Measurements from ENCODE around the gene LRMDA. TPM values are rescaled to one million over a fixed set of nuclear protein-coding genes. Genes with fewer than 3 reads are reported as not detected.

The LRMDA gene
- total RNA-seq, 1 experiment from 2014 or later = not detected

DNA sequence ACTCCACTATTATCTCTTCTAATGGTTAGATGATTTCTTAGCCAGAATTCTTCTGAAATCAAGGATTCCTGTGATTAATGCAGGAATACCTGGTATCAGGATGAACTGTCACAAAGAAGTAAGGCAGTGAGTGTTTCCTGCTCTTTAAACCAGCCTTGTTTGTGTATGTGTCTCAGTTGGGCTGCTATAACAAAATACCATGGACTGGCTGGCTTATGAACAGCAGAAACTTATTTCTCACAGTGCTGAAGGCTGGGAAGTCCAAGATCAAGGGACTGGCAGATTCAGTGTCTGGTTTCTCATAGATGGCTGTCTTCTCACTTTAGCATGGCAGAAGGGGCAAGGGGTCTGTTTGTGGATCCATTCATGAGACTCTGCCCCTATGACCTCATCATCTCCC lies 42.7 kb downstream of the LRMDA start:
- DNase-seq (ENCODE audit: low spot score) = no peak

- DNase-seq (ENCODE audit: low spot score) = no peak
Observed at GRCh38 chr10:75475460-75476182, 44.2 kb downstream of the LRMDA start.

DNA sequence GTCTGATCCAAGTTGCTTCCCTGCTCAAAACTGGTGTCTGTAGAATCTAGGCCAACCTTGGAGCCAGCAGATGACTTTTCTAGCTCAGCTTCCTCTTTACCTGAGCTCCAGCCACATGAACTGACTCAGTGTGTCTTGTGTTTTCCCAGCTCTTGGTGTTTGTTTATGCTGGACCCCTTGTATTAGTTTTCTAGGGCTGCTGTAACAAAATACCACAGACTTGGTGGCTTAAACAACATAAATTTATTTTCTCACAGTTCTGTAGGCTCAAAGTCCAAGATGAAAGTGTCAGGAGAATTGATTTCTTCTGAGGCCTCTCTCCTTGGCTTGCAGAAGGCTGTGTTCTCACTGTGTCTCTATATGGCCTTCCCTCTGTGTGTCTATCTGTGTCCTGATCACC lies 45.1 kb downstream of the LRMDA start:
- no peak for DNase-seq (ENCODE audit: low spot score)

DNA sequence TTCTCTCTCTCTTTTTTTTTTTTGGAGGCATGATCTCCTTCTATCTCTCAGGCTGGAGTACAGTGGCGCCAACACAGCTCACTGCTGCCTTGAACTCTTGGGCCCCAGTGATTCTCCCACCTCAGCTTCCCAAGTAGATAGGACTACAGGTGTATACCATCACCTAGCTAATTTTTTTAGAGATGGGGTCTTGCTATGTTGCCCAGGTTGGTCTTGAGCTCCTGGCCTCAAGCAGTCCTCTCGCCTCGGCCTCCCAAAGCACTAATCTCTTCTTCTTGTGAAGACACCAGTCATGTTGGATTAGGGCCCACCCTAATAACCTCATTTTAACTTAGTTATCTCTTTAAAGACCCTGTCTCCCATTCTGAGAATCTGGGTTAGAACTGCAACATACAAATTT lies 45.6 kb downstream of the LRMDA start:
- no peak for DNase-seq (ENCODE audit: low spot score)

- no peak for DNase-seq (ENCODE audit: low spot score)
Observed at GRCh38 chr10:75477680-75478079, 46.3 kb downstream of the LRMDA start.

DNA sequence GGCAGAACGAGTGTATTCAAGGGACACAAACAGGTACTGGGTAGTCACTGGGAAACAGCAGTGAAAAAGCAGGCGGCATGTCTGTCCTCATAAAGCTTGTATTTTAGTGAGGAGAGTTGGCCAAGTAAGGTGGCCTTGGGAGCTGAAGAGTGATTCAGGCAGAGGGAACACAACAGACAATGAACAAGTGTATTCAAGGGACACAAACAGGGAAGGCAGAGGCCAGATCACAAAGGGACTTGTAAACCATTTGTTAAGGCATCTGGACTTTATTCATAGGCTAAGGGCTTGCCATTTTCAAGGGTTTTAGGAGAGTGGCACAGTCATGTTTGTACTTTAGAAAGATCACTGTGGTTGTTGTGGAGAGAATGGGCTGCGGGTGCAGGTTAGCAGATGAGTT lies 49.0 kb downstream of the LRMDA start:
- no peak for DNase-seq (ENCODE audit: low spot score)

GRCh38 chr10:75483188-75483587 lies 51.8 kb downstream of the LRMDA start:
- no peak for DNase-seq (ENCODE audit: low spot score)

- DNase-seq (ENCODE audit: low spot score) = no peak
Observed at GRCh38 chr10:75484717-75485116, 53.3 kb downstream of the LRMDA start.

DNA sequence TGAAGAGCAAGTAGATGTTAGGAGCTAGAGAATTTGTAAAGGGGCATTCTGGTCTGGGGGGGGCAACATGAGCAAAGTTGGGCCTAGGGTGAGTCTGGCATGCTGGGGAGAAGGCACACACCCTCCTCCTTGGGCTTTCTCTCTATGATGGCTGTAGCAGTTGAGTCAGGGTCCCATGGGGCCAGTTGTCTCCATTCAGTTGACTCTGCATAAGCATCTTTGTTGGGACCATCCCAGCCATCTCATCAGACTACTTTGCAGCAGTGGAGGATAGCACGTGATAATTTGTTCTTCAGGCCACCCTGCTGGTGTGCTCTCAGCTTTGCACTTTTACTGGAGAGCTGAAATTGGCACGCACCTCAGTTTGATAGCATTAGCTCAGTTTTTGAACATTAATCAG lies 55.2 kb downstream of the LRMDA start:
- no peak for DNase-seq (ENCODE audit: low spot score)

- no peak for DNase-seq (ENCODE audit: low spot score)
Observed at GRCh38 chr10:75487087-75487754, 55.8 kb downstream of the LRMDA start.

DNA sequence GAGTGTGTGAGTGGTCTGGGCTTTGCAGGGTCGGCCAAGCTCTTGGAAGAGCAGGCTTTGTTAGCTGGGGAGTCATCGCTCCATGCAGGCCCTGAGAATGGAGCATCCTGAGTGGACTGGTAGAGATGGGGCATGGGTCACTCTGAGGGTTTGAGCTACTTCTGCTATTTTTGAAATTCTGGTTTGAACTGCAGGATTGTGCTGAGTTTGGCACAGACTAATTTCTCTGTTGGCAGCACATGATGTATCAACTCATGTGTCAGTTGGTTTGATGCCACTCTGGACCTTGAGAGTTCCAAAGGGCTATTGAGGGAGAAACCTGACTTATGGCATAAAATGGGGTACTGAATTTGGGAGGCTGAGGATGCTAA lies 56.3 kb downstream of the LRMDA start:
- DNase-seq (ENCODE audit: low spot score) = no peak

DNA sequence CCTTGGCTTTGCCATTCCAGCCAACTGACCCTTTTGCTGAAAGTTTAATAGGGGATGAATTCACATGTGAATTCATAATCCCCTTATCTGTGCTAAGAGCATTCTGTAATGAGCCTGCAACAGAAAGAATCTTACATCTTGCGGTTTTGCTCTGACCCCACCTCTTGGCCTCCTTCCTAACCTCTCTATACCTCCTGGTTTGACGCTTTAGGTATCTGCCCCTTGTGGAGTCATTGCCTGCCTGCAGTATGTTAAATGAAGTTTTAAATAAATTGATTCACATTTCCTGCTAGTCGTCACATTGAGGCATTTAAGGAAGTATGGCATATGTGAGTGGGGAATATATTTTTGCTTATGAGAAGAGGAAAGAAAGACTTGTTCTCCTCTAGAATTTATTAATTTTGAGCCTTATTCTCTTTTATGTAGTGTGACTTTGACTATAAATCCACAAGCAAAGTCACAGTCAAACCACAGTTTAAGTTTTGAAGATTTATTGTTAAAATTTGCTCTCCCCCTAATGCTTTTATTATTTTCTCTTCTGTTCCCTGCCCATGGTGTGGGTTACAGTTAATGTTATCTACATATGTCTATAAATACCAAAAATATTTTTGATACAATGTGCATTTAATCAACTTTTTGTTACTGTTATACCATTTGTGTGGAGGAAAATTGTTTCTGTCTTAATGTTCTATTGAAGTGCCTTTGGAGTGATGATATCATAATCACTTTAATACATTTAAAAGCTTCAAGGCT lies 60.9 kb downstream of the LRMDA start:
- DNase-seq (ENCODE audit: low spot score) = no peak

DNA sequence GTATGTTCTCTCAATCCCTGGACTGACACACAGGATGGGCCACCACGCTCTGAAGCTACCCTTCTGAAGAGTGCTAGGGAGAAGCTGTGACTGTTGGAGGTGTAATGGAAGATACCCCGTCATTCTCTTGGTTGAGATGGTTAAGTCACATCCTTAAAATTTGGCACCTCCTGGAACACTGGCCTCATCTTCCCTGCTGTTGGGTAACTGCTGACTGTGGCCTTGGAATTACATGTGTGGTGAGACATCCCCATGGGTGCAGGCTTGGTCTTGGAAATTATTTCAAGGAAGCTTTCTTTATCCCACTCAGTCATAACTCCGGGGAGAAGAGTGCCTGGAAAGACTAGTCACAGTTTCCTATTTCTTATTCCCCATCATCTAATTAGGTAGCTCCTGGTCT lies 62.0 kb downstream of the LRMDA start:
- no peak for DNase-seq (ENCODE audit: low spot score)

DNA sequence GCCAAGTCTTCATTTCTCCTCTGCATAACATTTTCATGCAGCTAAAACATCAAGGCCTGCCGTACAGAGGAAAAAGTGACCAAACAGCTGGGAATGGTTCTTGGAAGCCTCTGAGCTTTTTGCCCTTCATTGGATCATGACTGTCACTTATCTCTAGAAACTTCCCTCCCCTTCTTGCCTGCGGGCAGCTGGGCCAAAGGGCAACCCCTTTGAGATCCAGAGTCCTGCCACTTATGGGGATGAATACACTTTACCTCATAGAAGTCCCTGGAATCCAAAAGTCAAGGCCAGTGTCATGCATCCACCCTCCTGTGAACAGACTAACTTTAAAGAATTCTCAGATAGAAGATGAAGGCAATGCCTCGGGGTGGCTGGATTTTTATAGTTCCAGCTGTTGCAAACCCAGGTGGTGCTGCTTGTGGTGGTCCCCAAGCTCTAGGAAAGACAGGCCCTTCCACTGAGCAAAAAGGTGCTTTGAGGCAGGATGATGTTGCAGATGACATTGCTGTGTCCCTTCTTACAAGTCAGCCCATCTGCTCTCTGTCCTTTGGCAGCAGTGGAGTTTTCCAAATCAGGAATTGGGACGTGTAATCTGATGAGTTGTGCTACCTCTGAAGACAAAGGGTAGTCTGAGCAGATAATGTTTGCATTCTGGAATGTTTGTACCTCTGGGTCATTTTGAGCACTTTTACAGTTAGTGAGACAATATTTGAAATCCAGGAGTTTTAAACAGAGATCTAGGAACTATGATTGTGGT lies 64.2 kb downstream of the LRMDA start:
- no peak for DNase-seq (ENCODE audit: low spot score)

DNA sequence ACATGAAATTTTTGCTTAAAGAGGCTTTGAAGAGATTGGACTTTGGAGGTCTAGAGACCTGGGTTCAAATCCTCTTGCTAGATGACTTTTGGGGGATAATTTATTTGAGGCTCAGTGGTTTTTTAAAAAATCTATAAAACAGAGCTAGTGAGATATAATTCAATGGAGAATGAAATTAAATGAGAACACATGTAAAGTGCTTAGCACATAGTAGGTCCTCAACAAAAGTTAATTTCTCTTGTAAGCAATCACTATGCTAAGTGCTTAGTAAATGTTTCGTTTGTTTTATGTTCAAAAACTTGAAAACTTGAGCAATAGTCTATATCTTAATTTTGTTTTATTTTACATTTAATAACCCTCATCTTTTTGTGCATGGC lies 64.8 kb downstream of the LRMDA start:
- DNase-seq (ENCODE audit: low spot score) = no peak

GRCh38 chr10:75497997-75498883 lies 66.8 kb downstream of the LRMDA start:
- DNase-seq (ENCODE audit: low spot score) = no peak

GRCh38 chr10:75498884-75499350 lies 67.5 kb downstream of the LRMDA start:
- DNase-seq (ENCODE audit: low spot score) = no peak

- no peak for DNase-seq (ENCODE audit: low spot score)
Observed at GRCh38 chr10:75499556-75500160, 68.2 kb downstream of the LRMDA start.

DNA sequence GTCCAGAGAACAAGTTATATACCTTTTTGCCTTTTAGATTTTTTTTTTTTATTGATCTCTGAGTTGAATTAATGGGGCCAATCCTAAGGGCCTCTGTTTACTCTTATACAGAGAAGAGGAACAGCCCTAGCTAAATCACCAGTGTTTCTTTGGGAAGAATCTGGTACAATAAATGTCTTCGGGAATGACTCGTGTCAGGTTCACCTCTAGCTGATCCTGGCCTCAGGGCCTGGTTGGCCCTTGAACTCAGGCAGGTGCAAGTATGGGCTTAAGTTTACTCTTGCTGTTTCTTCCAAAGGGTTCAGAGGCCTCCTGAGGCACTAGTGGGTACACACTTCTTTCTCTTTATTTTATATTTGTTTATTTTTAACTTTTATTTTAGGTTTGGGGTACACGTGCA lies 71.0 kb downstream of the LRMDA start:
- DNase-seq (ENCODE audit: low spot score) = no peak

- no peak for DNase-seq (ENCODE audit: low spot score)
Observed at GRCh38 chr10:75502838-75503237, 71.4 kb downstream of the LRMDA start.

- DNase-seq (ENCODE audit: low spot score) = no peak
Observed at GRCh38 chr10:75505293-75505692, 73.9 kb downstream of the LRMDA start.

Data from HT-29 (cell line).